Activated CD4-positive, alpha-beta T cell treated with anti-CD3 and anti-CD28 coated beads for 24 hours (primary cell): ENCODE results near the gene TMPRSS11A.

ENCODE experiments used
- DNase-seq, 2 donors: peaks; one replicate each; pipeline ENCODE4 v3.0.0-alpha.2; 2020; ENCODE audit warnings: low read depth in 2 of 2

Gene TMPRSS11A

DNA sequence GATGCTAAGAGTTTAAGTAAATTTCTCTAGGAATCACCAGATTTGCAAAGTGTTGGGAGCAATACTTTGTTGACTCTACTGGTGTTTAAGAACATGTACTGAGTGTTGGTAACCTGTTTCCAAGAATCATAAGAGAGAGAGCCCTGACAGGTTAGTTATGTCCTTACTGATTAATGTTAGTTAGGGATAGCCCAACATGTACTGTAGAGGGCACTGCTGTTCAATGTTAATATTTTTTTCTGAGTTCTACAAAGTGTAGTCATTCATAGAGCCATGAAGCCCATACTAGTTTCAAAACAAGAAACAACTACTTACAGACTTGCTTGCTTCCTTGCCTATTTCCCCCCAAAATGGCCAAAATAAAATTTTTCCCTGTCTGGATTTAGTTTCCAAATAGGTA, 91.4 kb downstream of the TMPRSS11A start:
- no peak for DNase-seq

DNA sequence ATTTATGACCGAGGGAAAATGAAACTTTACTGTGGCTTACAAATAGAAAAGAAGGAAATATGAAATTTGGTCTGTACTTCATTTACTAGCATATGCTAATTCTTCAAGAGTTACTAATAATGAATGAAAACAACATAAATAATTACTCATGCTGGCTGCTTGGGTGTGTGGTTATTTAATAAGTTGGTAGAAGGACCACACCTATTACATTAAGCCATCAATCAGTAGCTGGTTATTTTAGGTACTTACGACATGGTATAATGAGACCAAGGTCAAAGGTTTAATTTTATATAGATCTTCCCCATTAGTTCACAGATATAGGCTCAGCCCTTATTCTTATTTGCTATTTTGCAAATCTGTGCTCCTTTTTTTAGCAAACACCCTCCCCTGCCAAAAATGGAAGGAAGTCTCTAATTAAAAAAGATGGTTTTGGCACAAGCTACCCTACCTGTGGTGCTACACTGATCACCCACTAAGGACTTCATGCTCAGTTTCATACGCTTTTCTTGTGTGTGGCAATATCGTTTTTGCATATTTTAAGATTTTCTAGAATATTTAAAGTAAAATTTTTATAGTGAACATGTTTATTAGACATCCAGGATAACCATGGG, 93.6 kb downstream of the TMPRSS11A start:
- DNase-seq, result no peak

DNA sequence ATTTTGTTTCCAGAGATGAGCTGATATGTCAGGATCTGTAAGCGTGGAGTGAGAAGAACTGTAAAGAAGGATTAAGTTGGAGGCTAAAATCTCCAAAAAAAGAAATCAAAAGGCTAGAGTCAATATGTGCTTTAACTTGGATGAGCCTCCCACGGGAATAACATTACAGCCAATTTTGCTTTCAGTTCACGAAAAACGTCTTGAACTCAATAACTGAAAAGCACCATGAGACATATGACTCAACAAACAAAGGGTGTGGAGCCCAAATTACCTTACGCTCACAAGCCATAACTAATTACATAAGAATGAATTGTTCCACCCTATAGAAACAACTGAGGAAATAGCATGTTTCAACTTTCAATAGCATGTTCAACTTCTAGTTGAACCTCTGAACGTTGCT, 101.8 kb downstream of the TMPRSS11A start:
- no peak for DNase-seq
